Nephron progenitor cell (in vitro differentiated cells): Measurements from ENCODE around the gene SERHL2.
A peak's percentile ranks its signal among the peaks of the same experiment; 100 is the strongest.

Source experiments
- DNase-seq: peaks from one replicate; pipeline ENCODE4 v3.0.0; 2021
- H3K27ac Mint-ChIP-seq: 2 replicates; pipeline ENCODE4 v1.8.0; 2021; ENCODE audit warnings: mild to moderate bottlenecking, moderate library complexity, mixed read lengths
- H3K27me3 Mint-ChIP-seq: 2 replicates; pipeline ENCODE4 v1.8.0; 2021; ENCODE audit warnings: mild to moderate bottlenecking, low read depth, mixed read lengths; ENCODE audit not compliant: poor library complexity
- H3K36me3 Mint-ChIP-seq: 2 replicates; pipeline ENCODE4 v1.8.0; 2021; ENCODE audit warnings: low read depth, mixed read lengths
- H3K4me1 Mint-ChIP-seq: 2 replicates; pipeline ENCODE4 v1.8.0; 2021; ENCODE audit warnings: mixed read lengths
- H3K4me3 Mint-ChIP-seq: 2 replicates; pipeline ENCODE4 v1.8.0; 2021; ENCODE audit warnings: mild to moderate bottlenecking, moderate library complexity, mixed read lengths
- H3K9me3 Mint-ChIP-seq: 2 replicates; pipeline ENCODE4 v1.8.0; 2021; ENCODE audit warnings: mild to moderate bottlenecking, moderate library complexity, mixed read lengths
- CTCF ChIP-seq: fragments of 200-600 bp; sonication (generic); IDR thresholded peaks from 2 replicates; pipeline ENCODE4 v1.5.0; 2021; ENCODE audit warnings: antibody characterized with exemption

Gene SERHL2

GRCh38 chr22:42585096-42585495 is 31.3 kb downstream of the SERHL2 start:
- Mint-ChIP-seq H3K36me3 (peaks cover 61% of the 10 kb centered on the region), H3K27me3 (peaks cover 8% of the 10 kb centered on the region), H3K4me1 (peaks cover 14% of the 10 kb centered on the region), H3K27ac (peak overlapping the region; percentile 54), H3K4me3 (no peak overlapping the region), H3K9me3 (no peaks in the 10 kb centered on the region)
- TF ChIP-seq CTCF: no peak
- DNase-seq: no peak

- peaks cover 74% of the 10 kb centered on the region for H3K36me3 Mint-ChIP-seq
- no peaks in the 10 kb centered on the region for H3K9me3 Mint-ChIP-seq
These were observed 32.6 kb downstream of the SERHL2 start for GRCh38 chr22:42586381-42586780.

DNA sequence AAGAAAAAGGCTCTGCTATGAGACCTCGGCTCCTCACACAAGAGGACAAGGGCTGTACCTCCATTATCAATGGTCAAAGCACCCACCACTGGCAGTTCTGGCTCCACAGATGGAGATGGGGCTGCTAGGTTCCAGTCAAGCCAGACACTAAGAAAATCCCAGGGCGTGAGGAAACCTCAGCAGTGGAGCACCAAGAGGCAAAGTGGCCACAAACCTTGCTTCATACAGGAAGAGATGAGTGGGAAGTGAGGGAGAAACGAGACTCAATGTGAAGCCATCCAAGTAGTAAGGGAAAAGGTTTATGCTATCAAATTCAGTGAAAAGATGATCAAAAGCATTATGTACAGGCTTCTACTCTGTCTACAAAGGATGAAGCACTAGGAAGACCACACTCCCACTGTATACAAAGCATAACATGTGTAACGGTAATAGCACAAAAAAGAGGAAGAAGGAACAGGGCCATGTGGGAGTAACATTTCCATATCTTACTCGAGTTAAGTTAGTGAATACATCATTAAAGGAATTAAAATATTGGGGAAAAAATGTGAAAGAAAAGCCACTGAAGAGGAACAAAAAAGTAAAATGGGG is 33.9 kb downstream of the SERHL2 start:
- peaks cover 87% of the 10 kb centered on the region for H3K36me3 Mint-ChIP-seq

More at GRCh38 chr22:42586381-42586780, 32.6 kb downstream of the SERHL2 start:
- DNase-seq: no peak
- Mint-ChIP-seq H3K4me1 (peaks cover 8% of the 10 kb centered on the region), H3K27me3 (peaks cover 8% of the 10 kb centered on the region), H3K4me3 (no peak overlapping the region), H3K27ac (no peak overlapping the region)
- no peak for TF ChIP-seq CTCF

DNA sequence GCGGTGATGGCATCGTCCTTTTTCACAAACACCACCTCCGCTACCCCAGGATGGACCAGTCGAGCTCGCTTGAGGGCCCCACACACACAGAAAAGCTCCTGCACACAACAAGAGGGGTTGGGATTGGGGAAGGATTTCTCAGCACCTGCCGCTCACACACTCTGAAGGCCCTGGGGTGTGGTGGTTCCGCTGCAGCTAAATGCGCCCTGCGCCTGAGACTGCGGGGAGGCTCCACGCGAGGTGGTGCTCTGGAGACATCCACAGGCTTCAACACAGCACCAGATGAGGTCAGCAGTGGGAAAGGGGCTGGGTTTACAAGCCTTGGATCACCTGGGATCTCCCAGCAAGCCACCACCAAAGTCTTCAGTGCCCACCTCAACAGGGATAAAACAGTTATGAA is 38.2 kb downstream of the SERHL2 start:
- Mint-ChIP-seq H3K4me3 (no peak overlapping the region), H3K9me3 (no peaks in the 10 kb centered on the region), H3K4me1 (no peaks in the 10 kb centered on the region), H3K27me3 (peaks cover 2% of the 10 kb centered on the region), H3K27ac (no peak overlapping the region), H3K36me3 (peaks cover 78% of the 10 kb centered on the region)
- no peak for DNase-seq
- no peak for TF ChIP-seq CTCF

More for the DNA sequence above, 33.9 kb downstream of the SERHL2 start:
- Mint-ChIP-seq H3K27me3 (peaks cover 8% of the 10 kb centered on the region), H3K27ac (no peak overlapping the region), H3K4me1 (no peaks in the 10 kb centered on the region), H3K9me3 (no peaks in the 10 kb centered on the region), H3K4me3 (no peak overlapping the region)
- DNase-seq: no peak
- TF ChIP-seq CTCF: no peak

DNA sequence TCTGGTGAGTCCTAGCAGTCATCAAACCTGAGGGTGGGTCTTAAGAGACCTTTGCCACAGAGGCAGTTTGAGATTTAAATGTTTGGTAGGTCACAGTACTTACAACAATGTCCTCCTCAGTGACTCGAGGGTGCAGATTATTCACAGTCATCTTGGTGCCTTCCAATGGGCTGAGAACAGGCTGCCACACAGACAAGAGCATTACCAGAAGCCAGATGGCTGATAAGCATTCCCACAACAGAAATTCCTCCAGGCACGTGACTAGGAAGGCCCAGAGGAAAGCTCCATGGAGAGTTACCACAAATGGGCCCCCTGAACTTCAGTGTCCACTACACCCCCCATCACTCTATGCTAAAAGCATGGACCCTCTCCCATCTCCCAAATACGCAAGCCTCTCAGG is 41.7 kb downstream of the SERHL2 start:
- Mint-ChIP-seq H3K36me3 (peaks cover 74% of the 10 kb centered on the region), H3K9me3 (no peaks in the 10 kb centered on the region), H3K4me3 (no peak overlapping the region), H3K27me3 (no peaks in the 10 kb centered on the region), H3K4me1 (no peaks in the 10 kb centered on the region), H3K27ac (no peak overlapping the region)
- TF ChIP-seq CTCF: no peak
- DNase-seq: no peak

DNA sequence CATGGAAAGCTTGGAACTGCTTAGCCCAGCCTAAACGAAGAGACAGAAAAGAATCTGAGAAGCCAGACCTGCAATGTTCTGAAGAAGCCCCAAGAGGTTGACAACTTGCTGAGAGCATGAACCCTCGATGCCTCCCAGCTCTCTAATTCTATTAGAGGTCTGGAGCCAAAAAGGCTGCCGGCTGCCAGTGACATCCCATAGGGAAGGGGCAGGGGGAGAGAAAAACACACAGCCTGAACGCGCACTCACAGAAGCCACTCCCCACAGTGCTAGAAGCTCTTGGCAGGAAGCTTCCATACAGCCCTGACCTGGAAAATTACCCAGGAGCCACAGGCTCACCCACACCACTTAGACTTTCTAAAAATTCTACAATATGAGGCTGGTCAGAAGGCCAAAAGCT is 42.6 kb downstream of the SERHL2 start:
- no peak overlapping the region for H3K27ac Mint-ChIP-seq
- peaks cover 72% of the 10 kb centered on the region for H3K36me3 Mint-ChIP-seq
- H3K4me3 Mint-ChIP-seq: no peak overlapping the region
- DNase-seq: no peak
- H3K4me1 Mint-ChIP-seq: no peaks in the 10 kb centered on the region
- H3K9me3 Mint-ChIP-seq: no peaks in the 10 kb centered on the region
- no peak for TF ChIP-seq CTCF
- H3K27me3 Mint-ChIP-seq: no peaks in the 10 kb centered on the region
